K562 (cell line): ENCODE results near the gene MAP2K7.

Source experiments
- BRD9 ChIP-seq: fragments of 450-650 bp; IDR thresholded peaks from 2 replicates; pipeline ENCODE4 v1.6.1; 2018; ENCODE audit warnings: low read depth; ENCODE audit not compliant: partially characterized antibody
- CBFB ChIP-seq: sonication (generic); formaldehyde crosslinking; IDR thresholded peaks from 2 replicates; pipeline ENCODE4 v1.4.0; 2020; ENCODE audit warnings: mild to moderate bottlenecking, missing genetic modification reagents
- CREM ChIP-seq: IDR thresholded peaks from 2 replicates; pipeline ENCODE4 v1.6.1; 2014; ENCODE audit warnings: antibody characterized with exemption, low read depth
- CTCF ChIP-seq, 3 experiments: IDR thresholded peaks in 2 of 3; conservative IDR thresholded peaks in 1 of 3; 2 replicates each; pipeline ENCODE4 v1.5.1; 2011 to 2012; ENCODE audit warnings: low read length in 3 of 3, mild to moderate bottlenecking in 3 of 3, control low read depth in 2 of 3, improper control_type of control experiment in 1 of 3, inconsistent platforms in 1 of 3, low read depth in 1 of 3, mixed read lengths in 1 of 3, moderate library complexity in 1 of 3; ENCODE audit not compliant: insufficient read depth in 2 of 3
- HCFC1 ChIP-seq: IDR thresholded peaks from 2 replicates; pipeline ENCODE4 v1.6.1; 2012; ENCODE audit warnings: low read depth, low read length, improper control_type of control experiment
- MBD2 ChIP-seq: sonication (generic); IDR thresholded peaks from 2 replicates; pipeline ENCODE4 v1.6.1; 2016; ENCODE audit warnings: low read depth, borderline replicate concordance
- NCOA1 ChIP-seq: fragments of 450-650 bp; IDR thresholded peaks from 2 replicates; pipeline ENCODE4 v1.6.1; 2016; ENCODE audit warnings: low read depth
- NFXL1 ChIP-seq: fragments of 450-650 bp; formaldehyde crosslinking; IDR thresholded peaks from 2 replicates; pipeline ENCODE4 v1.4.0; 2021; ENCODE audit warnings: mild to moderate bottlenecking
- POLR2A ChIP-seq: fragments of 450-650 bp; conservative IDR thresholded peaks from 2 replicates; pipeline ENCODE4 v1.6.1; 2016
- POLR2AphosphoS5 ChIP-seq: IDR thresholded peaks from 2 replicates; pipeline ENCODE4 v1.6.1; 2011; ENCODE audit warnings: mild to moderate bottlenecking, low read depth, low read length, moderate library complexity; ENCODE audit not compliant: control insufficient read depth, insufficient read depth
- RNF2 ChIP-seq: sonication (generic); IDR thresholded peaks from 2 replicates; pipeline ENCODE4 v1.6.1; 2016
- TCF7 ChIP-seq: sonication (generic); IDR thresholded peaks from 2 replicates; pipeline ENCODE4 v1.6.1; 2016; ENCODE audit warnings: antibody characterized with exemption, borderline replicate concordance
- ZKSCAN3 ChIP-seq: fragments of 250-450 bp; sonication (Bioruptor Pico); IDR thresholded peaks from 2 replicates; pipeline ENCODE4 v1.4.0; 2020
- TF ChIP-seq, protein P1 (sequence below), 2 experiments: fragments of 450-650 bp; formaldehyde crosslinking in 1 of 2; IDR thresholded peaks; 2 replicates each; pipeline versions ENCODE4 v1.4.0 to v1.6.1; 2014 to 2020; ENCODE audit warnings: mild to moderate bottlenecking in 2 of 2, borderline replicate concordance in 1 of 2, low read depth in 1 of 2

DNA sequence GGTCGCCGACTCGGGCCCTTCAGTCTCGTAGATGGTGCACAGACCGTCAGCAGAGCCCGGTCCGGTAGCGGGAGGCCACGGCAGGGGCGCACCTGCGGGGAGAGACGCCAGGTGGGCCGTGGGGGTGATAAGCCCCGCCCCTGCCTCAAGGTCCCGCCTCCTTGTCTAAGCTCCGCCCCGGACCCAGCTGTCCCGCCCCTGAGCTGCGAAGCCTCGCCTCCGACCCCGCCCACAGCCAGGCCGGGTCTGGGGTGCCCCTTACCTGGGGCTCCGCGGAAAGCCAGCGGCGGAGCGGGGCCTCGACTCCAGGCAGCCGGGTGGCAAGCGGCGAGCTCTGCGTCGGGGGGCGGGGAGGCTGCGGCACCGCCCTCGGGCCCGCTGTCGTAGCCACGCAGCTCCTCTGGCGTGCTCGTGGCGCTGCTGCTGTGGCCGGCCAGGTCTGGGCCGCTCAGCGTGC is 34.2 kb upstream of the MAP2K7 start:
- no peak for TF ChIP-seq RNF2
- TF ChIP-seq NFXL1, result no peak
- no peak for TF ChIP-seq CREM
- TF ChIP-seq CTCF (IDR thresholded peaks at IDR 0.05 in 2 of 3, conservative IDR thresholded peaks at IDR 0.05 in 1 of 3; ENCODE audit: insufficient read depth in 2 of 3, low read depth in 1 of 3, low read length in 3 of 3), result peak in 1 of 3 experiments; percentile 3; a peak in 1 of 6 replicates
- no peak for TF ChIP-seq CBFB (CRISPR knock-in tag)
- TF ChIP-seq, protein P1, sequence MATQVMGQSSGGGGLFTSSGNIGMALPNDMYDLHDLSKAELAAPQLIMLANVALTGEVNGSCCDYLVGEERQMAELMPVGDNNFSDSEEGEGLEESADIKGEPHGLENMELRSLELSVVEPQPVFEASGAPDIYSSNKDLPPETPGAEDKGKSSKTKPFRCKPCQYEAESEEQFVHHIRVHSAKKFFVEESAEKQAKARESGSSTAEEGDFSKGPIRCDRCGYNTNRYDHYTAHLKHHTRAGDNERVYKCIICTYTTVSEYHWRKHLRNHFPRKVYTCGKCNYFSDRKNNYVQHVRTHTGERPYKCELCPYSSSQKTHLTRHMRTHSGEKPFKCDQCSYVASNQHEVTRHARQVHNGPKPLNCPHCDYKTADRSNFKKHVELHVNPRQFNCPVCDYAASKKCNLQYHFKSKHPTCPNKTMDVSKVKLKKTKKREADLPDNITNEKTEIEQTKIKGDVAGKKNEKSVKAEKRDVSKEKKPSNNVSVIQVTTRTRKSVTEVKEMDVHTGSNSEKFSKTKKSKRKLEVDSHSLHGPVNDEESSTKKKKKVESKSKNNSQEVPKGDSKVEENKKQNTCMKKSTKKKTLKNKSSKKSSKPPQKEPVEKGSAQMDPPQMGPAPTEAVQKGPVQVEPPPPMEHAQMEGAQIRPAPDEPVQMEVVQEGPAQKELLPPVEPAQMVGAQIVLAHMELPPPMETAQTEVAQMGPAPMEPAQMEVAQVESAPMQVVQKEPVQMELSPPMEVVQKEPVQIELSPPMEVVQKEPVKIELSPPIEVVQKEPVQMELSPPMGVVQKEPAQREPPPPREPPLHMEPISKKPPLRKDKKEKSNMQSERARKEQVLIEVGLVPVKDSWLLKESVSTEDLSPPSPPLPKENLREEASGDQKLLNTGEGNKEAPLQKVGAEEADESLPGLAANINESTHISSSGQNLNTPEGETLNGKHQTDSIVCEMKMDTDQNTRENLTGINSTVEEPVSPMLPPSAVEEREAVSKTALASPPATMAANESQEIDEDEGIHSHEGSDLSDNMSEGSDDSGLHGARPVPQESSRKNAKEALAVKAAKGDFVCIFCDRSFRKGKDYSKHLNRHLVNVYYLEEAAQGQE (IDR thresholded peaks at IDR 0.05; ENCODE audit: borderline replicate concordance), result no peak
- TF ChIP-seq, protein P1 (CRISPR knock-in tag; IDR thresholded peaks at IDR 0.05; ENCODE audit: low read depth), result no peak
- no peak for TF ChIP-seq ZKSCAN3
- TF ChIP-seq HCFC1, result no peak
- no peak for TF ChIP-seq POLR2A
- TF ChIP-seq TCF7, result no peak
- no peak; the same call in 1 of the 2 replicates for TF ChIP-seq MBD2
- TF ChIP-seq NCOA1, result no peak
- no peak for TF ChIP-seq BRD9
- no peak for TF ChIP-seq POLR2AphosphoS5
